GM19372 (cell line): ENCODE results near the gene BLMH.

Experiments used
- ATAC-seq: cut with Tn5 transposase; IDR thresholded peaks from one replicate; pipeline ENCODE4 v1.9.1; 2021; ENCODE audit warnings: mild to moderate bottlenecking, low read depth, moderate library complexity; ENCODE audit not compliant: unreplicated experiment

The BLMH gene

DNA sequence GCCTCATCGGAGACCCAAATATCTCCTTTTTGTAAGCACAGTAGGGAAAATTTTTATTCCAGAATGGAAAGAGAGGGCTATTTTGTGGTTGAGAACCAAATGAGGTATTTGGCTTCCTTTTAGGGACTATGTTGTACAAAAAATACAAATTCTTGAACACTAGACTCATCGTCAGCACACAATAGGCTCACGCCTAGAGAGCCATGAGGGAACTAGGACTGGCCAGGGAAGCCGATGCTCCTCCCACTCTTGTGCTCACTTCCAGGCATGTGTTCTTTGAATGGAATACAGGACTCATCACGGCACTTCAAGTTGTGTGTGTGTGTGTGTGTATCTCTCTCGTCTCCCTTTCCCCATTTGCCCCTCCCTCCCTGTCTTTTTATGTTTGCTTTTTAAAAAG, 17.8 kb upstream of the BLMH start:
- ATAC-seq = no peak

DNA sequence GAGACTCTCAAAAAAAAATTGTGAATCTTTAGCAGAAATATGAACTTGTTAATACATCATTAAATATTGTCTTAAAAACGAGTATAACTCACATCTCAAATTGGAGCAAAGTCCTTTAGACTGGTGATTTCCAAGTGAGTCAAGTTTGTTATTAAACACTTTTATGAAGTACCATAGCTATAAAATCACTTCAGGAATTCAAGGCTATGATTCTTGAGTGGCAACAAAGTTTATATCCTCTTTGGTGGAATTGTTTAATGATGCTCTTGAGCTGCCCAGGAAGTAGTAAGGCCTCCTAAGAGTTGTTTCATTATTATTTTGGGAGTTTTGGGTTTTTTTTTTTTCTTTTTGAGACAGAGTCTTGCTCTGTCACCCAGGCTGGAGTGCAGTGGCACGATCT, 16.7 kb upstream of the BLMH start:
- ATAC-seq = no peak

- ATAC-seq = no peak
These were observed 13.0 kb upstream of the BLMH start for GRCh38 chr17:30304778-30305177.

GRCh38 chr17:30302241-30302640, 10.5 kb upstream of the BLMH start:
- no peak for ATAC-seq

- ATAC-seq = no peak
These were observed 9.1 kb upstream of the BLMH start for GRCh38 chr17:30300818-30301217.

DNA sequence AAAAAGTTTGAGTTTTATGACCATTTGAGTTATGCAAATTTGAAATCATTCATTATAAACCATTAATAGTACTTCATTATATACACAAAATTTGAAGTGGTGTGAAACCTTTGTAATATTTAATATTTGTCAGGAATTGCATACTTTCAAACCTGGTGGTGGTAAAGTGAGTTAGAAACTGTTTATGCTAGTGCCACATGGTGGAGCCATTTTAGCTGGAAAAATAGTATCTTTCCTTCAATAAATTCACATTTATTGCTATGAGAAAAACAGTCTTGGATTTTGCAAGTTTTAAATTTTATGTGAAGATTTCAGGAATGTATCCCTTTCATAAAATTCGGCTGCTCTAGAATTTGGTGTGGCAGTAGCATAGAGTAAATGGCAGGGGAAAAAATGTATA, 7.3 kb upstream of the BLMH start:
- ATAC-seq = no peak

GRCh38 chr17:30297715-30298114, 6.0 kb upstream of the BLMH start:
- no peak for ATAC-seq

DNA sequence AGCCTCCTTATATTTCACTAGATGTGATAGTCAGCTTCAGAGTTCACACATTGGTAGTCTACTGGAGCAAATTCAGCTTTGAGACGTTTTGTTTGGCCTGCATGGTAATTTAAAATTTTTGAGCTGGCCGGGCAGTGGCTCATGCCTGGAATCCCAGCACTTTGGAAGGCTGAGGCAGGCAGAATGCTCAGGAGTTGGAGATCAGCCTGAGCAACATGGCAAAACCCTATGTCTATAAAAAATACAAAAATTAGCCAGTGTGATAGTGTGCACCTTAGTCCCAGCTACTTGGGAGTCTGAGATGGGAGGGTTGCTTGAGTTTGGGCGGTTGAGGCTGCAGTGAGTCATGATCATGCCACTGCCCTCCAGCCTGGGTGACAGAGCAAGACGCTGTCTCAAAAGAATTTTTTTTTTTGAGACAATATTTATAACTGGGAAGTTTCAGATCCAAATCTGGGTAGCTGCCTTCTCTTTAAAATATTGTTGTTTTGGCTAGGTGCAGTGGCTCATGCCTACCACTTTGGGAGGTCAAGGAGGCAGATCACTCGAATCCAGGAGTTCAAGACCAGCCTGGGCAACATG, 4.8 kb upstream of the BLMH start:
- ATAC-seq = no peak

- ATAC-seq = no peak
These were observed 628 bp upstream of the BLMH start for GRCh38 chr17:30292286-30292858.

DNA sequence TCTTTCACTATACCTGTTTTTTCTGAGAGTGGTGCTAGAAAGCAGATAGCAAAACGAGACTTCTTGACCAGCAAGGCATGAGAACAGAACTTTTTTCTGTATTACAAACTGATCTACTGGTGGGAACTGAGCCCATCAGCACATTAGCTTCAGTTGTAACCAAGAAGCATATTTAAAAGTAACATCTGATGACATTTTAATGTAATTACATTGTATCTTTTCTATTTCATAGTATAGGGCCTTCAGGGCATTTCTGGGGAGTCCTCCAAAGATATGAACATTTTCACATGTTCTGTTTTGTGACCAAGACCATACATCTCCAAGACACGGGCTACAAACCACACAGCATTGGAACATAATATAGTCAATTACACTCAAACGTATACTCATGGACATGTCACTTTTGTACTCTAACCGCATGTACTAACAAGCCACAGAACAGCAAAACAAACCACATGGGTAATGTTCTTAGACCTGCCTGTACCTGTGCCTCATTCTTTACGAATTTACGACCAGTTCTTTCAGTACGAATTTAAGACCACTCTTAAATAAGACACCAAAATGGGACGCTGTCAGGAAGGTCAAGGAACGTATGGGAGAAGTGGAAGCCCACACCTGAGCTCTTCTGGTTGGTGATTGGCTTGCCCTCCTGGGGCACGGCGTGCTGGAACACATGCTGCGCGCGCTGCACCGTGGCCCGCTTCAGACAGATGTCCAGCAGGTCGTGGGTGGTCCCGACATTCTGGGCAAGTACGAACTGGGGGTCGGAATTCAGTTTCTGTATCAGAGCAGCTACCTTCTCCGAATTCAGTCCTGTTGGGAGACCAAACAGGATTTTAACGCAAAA, 825 bp downstream of the BLMH start:
- no peak for ATAC-seq

- ATAC-seq = no peak
These were observed 1.7 kb downstream of the BLMH start for GRCh38 chr17:30290077-30290476.

DNA sequence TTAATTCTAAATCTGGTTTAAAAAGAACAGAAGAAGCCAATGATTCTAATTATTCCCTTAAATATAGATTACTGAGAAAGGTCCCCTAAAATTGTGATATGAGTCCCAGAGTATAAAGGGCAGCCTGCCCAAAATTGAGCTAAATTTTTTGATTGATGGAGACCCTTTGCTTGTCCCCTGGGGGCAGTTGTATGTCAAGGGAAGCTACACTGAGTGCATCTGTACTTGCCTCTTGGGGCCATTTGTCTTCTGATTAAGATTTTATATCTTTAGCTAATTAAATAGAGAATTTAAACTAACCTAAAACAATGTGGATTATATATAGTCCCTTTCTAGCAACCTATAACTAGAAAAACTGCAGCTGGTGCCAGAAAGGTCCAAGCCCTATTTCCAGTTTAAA, 12.6 kb downstream of the BLMH start:
- ATAC-seq = no peak

DNA sequence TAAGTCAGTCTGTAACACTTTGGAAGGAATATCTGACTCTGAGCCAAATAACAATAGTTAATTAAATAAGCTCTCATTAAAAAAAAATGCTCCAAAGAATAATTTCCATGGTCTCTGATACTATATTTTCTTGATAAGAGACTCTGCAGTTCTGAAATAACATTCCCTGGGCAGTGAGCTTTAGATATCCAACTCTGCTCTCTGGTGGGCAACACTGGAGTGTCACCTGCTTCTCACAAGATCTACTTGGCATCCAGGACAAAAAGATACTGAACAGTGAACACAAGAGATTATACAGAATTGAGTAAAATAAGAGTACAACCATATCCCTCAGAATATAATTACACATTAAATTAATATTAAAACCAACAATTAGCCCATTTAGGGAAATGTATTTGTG, 13.7 kb downstream of the BLMH start:
- ATAC-seq = no peak

DNA sequence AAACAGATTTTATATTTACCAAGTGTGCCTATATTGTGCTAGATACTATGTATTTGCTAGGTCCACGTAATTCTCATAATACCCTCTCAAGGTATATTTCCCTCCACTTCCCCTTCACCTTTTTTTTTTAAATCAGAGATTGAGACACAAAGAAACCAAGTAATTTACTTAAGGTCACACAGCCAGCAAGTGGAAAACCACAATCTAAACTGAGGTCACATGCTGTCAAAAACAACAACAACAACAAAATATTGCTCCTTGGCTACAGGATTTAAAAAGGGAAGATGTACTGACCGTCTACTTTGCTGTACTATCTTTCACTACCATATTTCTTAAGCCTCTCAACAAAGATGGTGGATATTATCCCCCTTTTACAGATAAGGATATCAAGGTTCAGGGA, 15.8 kb downstream of the BLMH start:
- no peak for ATAC-seq

- ATAC-seq = no peak
These were observed 16.9 kb downstream of the BLMH start for GRCh38 chr17:30274887-30275286.

DNA sequence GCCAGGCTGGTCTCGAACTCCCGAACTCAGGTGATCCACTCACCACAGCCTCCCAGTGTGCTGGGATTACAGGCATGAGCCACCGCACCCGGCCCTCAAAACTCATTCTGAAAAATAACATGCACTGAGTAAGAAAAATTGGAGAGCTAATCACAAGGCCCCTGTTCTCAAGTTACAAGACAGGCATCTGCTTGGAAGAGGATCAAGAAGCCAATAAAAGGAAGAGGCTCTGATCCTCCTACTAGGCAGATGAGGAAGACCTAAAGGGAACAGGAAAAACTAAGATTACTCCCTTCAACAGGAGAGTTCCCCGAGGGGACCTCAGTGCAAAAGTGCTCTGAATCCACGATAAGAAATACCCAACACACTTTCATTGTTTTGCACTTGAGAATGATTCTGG, 18.4 kb downstream of the BLMH start:
- ATAC-seq = no peak

GRCh38 chr17:30271102-30271501, 20.6 kb downstream of the BLMH start:
- ATAC-seq = no peak

DNA sequence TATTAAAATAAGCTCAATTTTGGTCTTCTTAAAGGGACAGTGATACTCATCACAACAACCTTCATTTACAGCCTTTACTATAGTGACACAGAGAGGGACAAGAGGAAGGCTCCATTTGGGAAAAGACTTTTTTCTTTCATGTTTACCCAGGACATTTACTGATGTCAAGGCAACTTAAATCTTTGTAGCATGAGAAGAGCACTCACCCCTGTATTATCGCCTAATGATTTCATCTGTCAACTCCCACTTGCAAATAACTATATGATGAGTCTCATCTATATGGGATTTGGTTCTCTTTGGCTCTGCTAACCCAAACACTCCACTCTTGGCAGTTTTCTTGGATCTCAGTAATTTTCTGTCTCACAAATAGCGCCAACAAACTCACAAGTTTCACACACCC, 24.1 kb downstream of the BLMH start:
- no peak for ATAC-seq

DNA sequence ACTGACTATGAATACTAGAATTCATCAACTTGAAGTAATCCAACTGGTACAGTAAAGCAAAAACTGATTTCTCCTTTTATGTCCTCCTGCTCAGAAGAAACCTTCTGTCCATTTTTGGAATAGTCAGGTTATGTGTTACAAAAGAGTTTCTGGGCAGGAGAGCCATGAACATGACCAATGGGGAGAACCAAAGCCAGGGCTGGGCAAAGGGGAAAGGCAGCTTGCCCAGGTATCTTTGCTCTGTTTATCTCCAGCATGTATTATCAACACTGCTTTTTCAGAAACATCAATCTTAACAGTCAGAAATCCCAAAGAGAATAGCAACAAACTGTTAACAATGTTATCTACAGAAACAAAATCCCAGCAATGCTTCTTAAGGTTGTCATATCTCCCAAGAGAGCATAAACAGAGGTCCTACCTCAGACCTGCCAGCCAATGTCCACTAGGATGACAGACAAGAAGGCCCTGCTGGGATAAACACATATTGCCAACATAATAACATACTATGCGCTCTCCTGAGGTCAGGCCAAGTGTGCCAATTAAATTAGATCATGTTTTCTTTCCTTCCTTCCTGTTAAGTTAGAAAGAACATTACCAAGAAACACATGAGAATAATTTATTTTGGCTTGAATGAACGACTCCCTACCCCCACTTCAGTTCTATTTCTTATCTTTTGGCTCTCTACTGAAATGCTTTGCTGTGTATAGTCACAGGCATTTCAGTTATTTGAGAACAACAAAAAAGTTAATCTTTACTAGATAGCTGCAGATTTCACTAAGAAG, 28.0 kb downstream of the BLMH start:
- ATAC-seq = no peak

GRCh38 chr17:30256756-30257506, 34.8 kb downstream of the BLMH start:
- no peak for ATAC-seq

DNA sequence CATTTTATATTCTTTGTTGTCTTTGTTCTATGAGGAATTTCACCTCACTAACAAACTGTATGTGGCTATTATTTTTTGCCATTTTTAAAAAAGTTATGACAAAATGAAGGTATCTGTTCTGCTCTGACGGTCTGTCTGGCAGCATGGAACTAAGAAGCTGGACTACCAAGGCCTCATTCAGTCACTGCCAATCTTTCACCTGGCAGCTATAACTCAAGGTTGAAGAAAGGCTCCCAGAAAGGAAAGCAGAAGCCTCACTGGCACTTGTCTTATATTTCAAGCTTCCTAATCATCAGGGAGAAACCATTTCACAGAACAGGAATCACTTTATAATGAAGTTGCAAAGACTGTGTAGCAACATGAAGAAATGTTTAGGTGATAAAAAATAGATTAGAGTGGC, 37.6 kb downstream of the BLMH start:
- ATAC-seq = no peak
